ENCODE data around the gene KIF1A.

DNA sequence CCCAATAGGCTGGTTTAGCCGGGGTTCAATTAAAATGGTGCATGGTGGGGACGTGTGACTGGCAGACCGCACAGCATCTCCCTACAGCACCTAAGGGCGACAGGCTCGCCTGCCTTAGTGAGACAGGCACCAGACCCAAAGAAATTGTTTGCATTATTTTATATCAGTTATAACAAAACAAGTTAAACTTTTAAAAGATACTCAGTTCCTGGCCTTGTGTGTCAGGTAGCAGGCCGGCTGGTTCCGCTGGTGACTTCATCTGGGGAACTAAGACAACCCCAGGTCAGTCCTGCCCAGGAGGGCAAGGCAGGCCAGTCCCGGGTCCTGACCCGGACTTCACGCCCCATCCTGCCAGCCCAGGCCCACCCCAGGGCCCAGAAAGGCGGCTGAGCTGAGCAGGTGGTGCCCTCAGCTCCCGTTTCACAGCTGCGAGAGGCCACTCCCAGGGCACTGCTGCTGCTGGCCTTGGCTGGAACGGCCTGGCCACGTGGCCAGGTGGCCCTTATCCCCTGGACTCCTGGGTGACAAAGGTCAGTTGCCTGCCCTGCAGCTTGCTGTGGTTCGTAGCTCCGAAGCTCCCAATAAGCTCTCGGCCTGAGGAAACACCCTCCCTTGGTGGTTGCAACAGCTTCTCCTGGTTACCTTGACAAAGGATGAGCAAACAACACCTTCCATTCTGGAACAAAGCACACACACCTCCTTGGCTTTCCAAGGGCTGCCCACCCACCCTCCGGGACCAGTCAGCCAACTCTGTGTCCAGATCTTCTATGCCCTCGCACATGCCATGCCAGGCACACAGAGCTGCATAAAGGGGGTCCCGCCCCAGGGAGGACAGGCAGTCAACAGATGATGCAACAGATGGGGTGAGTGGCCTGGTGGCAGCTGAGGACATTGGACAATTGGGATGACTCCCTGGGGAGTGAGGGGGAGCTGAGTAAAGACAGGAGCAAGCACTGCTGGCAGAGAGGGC is 37.3 kb upstream of the KIF1A start:
- no peak for TF ChIP-seq POLR2A (IDR thresholded peaks at IDR 0.05; ENCODE audit: low read depth, low read length)
- TF ChIP-seq EZH2 (IDR thresholded peaks at IDR 0.05; ENCODE audit: borderline replicate concordance, low read depth, low read length, severe bottlenecking) = no peak
- TF ChIP-seq, protein P1, sequence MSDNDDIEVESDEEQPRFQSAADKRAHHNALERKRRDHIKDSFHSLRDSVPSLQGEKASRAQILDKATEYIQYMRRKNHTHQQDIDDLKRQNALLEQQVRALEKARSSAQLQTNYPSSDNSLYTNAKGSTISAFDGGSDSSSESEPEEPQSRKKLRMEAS (IDR thresholded peaks at IDR 0.05; ENCODE audit: insufficient read depth, insufficient read length) = no peak
- TF ChIP-seq FOS (IDR thresholded peaks at IDR 0.05; ENCODE audit: borderline replicate concordance, insufficient read depth, low read length) = no peak

All from endothelial cell of umbilical vein (primary cell).